HUDEP-2 (cell line): ENCODE data around the gene TMEM209.
"Not testable (repeated sequence)": the region's sequence is repeated elsewhere in the genome, so short reads cannot be mapped to it uniquely, and the experiment has no call there.

Experiments
- DNase-seq, 76 experiments: peaks; one replicate each; lab custom pipeline; 2025; ENCODE audit not compliant: unreplicated experiment in 76 of 76; lab: John Stamatoyannopoulos, UW

TMEM209 gene

GRCh38 chr7:130205084-130205947 is at the start of gene TMEM209:
Gene TMEM209, minus strand, starts transcription at chr7:130205406. Its CDS starts 31 bp downstream, at chr7:130205375.
- peak; percentile 11 to 97 (median 92) for DNase-seq

GRCh38 chr7:130254555-130254954 is 49.3 kb upstream of the TMEM209 start:
- DNase-seq = no peak

GRCh38 chr7:130249626-130250025 is 44.4 kb upstream of the TMEM209 start:
- DNase-seq = not testable (repeated sequence)

- not testable (repeated sequence) for DNase-seq
These were observed 43.6 kb upstream of the TMEM209 start for GRCh38 chr7:130248842-130249241.

- not testable (repeated sequence) for DNase-seq
These were observed 41.3 kb upstream of the TMEM209 start for GRCh38 chr7:130246491-130246890.

GRCh38 chr7:130243486-130243885 is 38.3 kb upstream of the TMEM209 start:
- not testable (repeated sequence) for DNase-seq

GRCh38 chr7:130242198-130243014 is 37.2 kb upstream of the TMEM209 start:
- peak in 51 of 76 experiments; percentile 3 to 74 (median 21) for DNase-seq

GRCh38 chr7:130240240-130240639 is 35.0 kb upstream of the TMEM209 start:
- no peak for DNase-seq

- not testable (repeated sequence) for DNase-seq
These were observed 31.2 kb upstream of the TMEM209 start for GRCh38 chr7:130236361-130236760.

- no peak for DNase-seq
These were observed 28.9 kb upstream of the TMEM209 start for GRCh38 chr7:130234078-130234477.

GRCh38 chr7:130232209-130232608 is 27.0 kb upstream of the TMEM209 start:
- no peak for DNase-seq

GRCh38 chr7:130231792-130232191 is 26.6 kb upstream of the TMEM209 start:
- DNase-seq = no peak

- not testable (repeated sequence) for DNase-seq
These were observed 24.8 kb upstream of the TMEM209 start for GRCh38 chr7:130229981-130230380.

- no peak for DNase-seq
These were observed 23.8 kb upstream of the TMEM209 start for GRCh38 chr7:130228840-130229502.

GRCh38 chr7:130227883-130228575 is 22.8 kb upstream of the TMEM209 start:
- DNase-seq = no peak

- no peak for DNase-seq
These were observed 21.1 kb upstream of the TMEM209 start for GRCh38 chr7:130226333-130226732.

- DNase-seq = peak in 10 of 76 experiments; percentile 11 to 28 (median 14)
These were observed 19.7 kb upstream of the TMEM209 start for GRCh38 chr7:130224923-130225322.

GRCh38 chr7:130224210-130224609 is 19.0 kb upstream of the TMEM209 start:
- DNase-seq = peak in 1 of 76 experiments; percentile 2

- DNase-seq = no peak
These were observed 18.4 kb upstream of the TMEM209 start for GRCh38 chr7:130223646-130224045.

- DNase-seq = no peak
These were observed 16.5 kb upstream of the TMEM209 start for GRCh38 chr7:130221746-130222145.
